ENCODE results near the gene SLIT1.

SLIT1 gene

DNA sequence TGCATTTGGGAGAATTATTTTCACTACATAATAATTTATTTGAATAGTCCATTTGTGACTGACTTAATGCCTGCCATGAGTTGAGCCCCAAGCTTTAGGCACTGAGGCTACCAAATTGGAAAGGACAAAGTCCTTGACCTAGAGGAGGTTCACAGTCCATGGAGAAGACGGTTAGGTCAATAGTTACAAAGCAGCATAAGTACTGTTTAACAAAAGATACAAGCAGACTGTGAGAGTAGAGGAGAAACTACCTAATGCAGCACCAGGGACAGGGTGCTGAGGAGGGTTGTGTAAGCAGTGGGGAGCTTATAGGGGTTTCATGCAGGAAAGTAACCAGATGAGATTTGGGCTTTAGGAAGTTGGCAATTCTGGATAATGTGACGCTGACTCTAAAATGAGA lies 214.4 kb downstream of the SLIT1 start:
- peaks cover 0 to 2% of the 10 kb centered on the region in 2 donors for H3K36me3 ChIP-seq (ENCODE audit: control insufficient read depth in 2 of 2, insufficient read depth in 2 of 2, low read length in 2 of 2)
- no peaks in the 10 kb centered on the region for H3K27me3 ChIP-seq (ENCODE audit: control insufficient read depth in 1 of 2, insufficient read depth in 2 of 2, low read length in 2 of 2)
- no peak overlapping the region for H3K9ac ChIP-seq (ENCODE audit: low read length in 2 of 2)
- no peaks in the 10 kb centered on the region for H3K4me1 ChIP-seq (ENCODE audit: control insufficient read depth, insufficient read depth, low read length)
- no peak overlapping the region for H3K4me3 ChIP-seq (ENCODE audit: low read length in 2 of 2)
- H3K9me3 ChIP-seq (ENCODE audit: control insufficient read depth in 2 of 2, low read length in 2 of 2): no peaks in the 10 kb centered on the region
- no peak overlapping the region for H3K27ac ChIP-seq (ENCODE audit: low read length)

DNA sequence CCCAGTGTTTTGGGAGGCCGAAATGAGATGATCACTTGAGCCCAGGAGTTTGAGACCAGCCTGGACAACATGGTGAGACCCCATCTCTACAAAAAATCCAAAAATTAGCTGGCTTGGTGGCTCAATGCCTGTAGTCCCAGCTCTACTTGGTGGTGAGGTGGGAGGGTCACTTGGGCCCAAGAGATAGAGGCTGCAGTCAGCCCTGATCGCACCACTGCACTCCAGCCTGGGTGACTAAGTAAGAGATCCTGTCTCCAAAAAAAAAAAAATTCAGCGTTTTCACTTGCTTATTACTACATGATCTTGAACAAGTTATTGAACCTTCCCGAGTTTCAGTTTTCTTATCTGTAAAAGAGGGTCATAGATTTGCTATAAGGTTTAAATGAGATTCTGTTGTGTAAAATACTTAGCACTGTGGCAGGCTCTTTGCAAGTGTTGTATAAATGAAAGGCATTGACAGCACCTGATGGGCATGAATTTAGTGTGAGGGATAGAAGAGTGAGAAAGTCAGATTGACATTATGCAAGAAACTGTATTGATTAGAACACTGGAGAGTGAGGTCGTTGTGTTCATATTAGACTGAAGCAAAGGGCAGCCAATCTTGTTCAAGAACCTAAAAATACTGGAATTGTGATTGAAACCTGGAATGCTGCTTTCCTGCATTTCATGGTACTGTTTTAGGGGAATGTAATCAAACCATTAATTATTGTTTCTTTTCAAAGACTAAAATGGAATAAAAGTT lies 216.9 kb downstream of the SLIT1 start:
- no peaks in the 10 kb centered on the region for H3K27me3 ChIP-seq (ENCODE audit: control insufficient read depth in 1 of 2, insufficient read depth in 2 of 2, low read length in 2 of 2)
- H3K9ac ChIP-seq (ENCODE audit: low read length in 2 of 2): no peak overlapping the region
- H3K4me1 ChIP-seq (ENCODE audit: control insufficient read depth, insufficient read depth, low read length): no peaks in the 10 kb centered on the region
- H3K27ac ChIP-seq (ENCODE audit: low read length): no peak overlapping the region
- H3K4me3 ChIP-seq (ENCODE audit: low read length in 2 of 2): no peak overlapping the region
- no peaks in the 10 kb centered on the region for H3K9me3 ChIP-seq (ENCODE audit: control insufficient read depth in 2 of 2, low read length in 2 of 2)
- peaks cover 0 to 2% of the 10 kb centered on the region in 2 donors for H3K36me3 ChIP-seq (ENCODE audit: control insufficient read depth in 2 of 2, insufficient read depth in 2 of 2, low read length in 2 of 2)

DNA sequence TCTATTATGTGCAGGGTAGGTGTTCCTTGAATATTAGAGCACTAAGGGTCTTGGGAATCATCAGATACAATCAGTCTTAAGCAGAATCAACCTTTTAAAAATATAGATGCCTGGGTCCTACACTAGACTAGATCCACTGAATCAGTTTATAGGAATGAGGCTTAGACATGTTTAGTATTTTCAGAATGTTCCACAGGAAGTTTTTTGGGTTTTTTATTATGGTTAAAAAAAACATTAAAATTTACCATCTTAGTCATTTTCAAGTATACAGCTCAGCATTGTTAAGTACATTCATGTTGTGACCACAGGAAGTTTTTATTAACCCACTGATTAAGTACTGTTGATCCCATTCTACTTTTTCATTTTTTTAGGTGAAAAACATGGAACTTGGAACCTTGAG lies 217.9 kb downstream of the SLIT1 start:
- Histone ChIP-seq H3K27ac (ENCODE audit: low read length) (no peak overlapping the region), H3K27me3 (ENCODE audit: control insufficient read depth in 1 of 2, insufficient read depth in 2 of 2, low read length in 2 of 2) (no peaks in the 10 kb centered on the region), H3K9me3 (ENCODE audit: control insufficient read depth in 2 of 2, low read length in 2 of 2) (no peaks in the 10 kb centered on the region), H3K9ac (ENCODE audit: low read length in 2 of 2) (no peak overlapping the region), H3K4me3 (ENCODE audit: low read length in 2 of 2) (no peak overlapping the region), H3K36me3 (ENCODE audit: control insufficient read depth in 2 of 2, insufficient read depth in 2 of 2, low read length in 2 of 2) (peaks cover 0 to 2% of the 10 kb centered on the region in 2 donors), H3K4me1 (ENCODE audit: control insufficient read depth, insufficient read depth, low read length) (no peaks in the 10 kb centered on the region)

DNA sequence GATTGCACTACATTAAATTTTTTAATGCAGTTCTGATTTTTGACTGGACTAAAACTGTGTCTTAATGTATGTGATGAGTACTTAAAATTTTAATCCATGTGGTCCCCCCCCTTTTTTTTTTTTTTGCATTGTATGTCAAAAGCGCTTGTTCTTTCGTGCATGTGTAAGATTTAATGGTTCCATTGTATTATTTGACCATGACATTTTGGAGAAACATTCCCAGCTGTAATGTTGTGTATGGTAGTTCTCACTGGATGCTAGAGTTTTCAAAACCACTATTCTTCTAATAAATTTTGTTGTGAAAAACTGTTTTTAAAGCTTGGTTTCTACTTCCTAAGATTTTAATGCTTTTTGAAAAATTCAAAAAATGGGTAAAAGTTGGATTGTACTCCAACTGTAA lies 221.6 kb downstream of the SLIT1 start:
- Histone ChIP-seq H3K9ac (ENCODE audit: low read length in 2 of 2) (no peak overlapping the region), H3K36me3 (ENCODE audit: control insufficient read depth in 2 of 2, insufficient read depth in 2 of 2, low read length in 2 of 2) (peaks cover 0 to 2% of the 10 kb centered on the region in 2 donors), H3K27ac (ENCODE audit: low read length) (no peak overlapping the region), H3K4me1 (ENCODE audit: control insufficient read depth, insufficient read depth, low read length) (no peaks in the 10 kb centered on the region), H3K27me3 (ENCODE audit: control insufficient read depth in 1 of 2, insufficient read depth in 2 of 2, low read length in 2 of 2) (no peaks in the 10 kb centered on the region), H3K4me3 (ENCODE audit: low read length in 2 of 2) (no peak overlapping the region), H3K9me3 (ENCODE audit: control insufficient read depth in 2 of 2, low read length in 2 of 2) (no peaks in the 10 kb centered on the region)

DNA sequence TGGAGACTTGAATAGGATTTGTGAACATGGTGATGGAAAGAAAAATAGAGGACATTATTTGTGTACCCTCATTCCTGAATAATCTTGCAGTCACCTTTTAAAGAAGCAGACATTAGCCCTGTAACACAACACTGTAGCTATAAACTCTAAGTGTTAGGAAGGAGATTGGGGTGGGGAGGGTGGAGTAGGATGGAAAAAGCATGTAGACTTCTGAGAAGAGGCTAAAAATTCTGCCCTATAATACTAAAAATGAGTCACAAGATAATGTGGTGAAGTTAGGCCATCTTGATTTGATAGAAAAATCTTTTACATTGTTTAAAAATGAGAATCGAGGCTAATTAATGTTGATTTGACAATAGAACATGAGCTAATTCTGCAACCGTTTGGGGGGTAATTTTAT lies 224.9 kb downstream of the SLIT1 start:
- Histone ChIP-seq H3K4me3 (ENCODE audit: low read length in 2 of 2) (no peak overlapping the region), H3K9me3 (ENCODE audit: control insufficient read depth in 2 of 2, low read length in 2 of 2) (no peaks in the 10 kb centered on the region), H3K9ac (ENCODE audit: low read length in 2 of 2) (no peak overlapping the region), H3K4me1 (ENCODE audit: control insufficient read depth, insufficient read depth, low read length) (no peaks in the 10 kb centered on the region), H3K27me3 (ENCODE audit: control insufficient read depth in 1 of 2, insufficient read depth in 2 of 2, low read length in 2 of 2) (no peaks in the 10 kb centered on the region), H3K27ac (ENCODE audit: low read length) (no peak overlapping the region), H3K36me3 (ENCODE audit: control insufficient read depth in 2 of 2, insufficient read depth in 2 of 2, low read length in 2 of 2) (peaks cover 1 to 3% of the 10 kb centered on the region in 2 donors)

DNA sequence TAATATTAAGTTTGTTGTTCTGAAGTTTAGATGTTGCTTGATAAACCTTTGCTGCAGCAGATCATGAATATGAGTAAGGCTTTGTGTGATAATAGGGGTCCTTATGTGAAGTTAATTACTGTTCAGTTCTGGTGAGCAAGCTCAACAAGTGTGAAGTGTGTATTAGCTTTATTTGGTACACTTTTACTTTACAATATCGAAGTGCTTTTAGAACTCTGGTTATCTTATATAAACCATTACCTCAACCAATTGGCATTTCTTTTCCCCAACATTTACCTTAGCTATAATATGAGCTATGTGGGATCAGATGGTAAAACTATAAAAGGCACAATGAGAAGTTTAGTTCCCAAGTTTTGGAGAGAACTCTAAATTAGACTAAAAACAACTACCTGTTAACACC lies 226.0 kb downstream of the SLIT1 start:
- Histone ChIP-seq H3K4me3 (ENCODE audit: low read length in 2 of 2) (no peak overlapping the region), H3K36me3 (ENCODE audit: control insufficient read depth in 2 of 2, insufficient read depth in 2 of 2, low read length in 2 of 2) (peaks cover 10 to 11% of the 10 kb centered on the region in 2 donors), H3K4me1 (ENCODE audit: control insufficient read depth, insufficient read depth, low read length) (no peaks in the 10 kb centered on the region), H3K27me3 (ENCODE audit: control insufficient read depth in 1 of 2, insufficient read depth in 2 of 2, low read length in 2 of 2) (no peaks in the 10 kb centered on the region), H3K9ac (ENCODE audit: low read length in 2 of 2) (no peak overlapping the region), H3K9me3 (ENCODE audit: control insufficient read depth in 2 of 2, low read length in 2 of 2) (no peaks in the 10 kb centered on the region), H3K27ac (ENCODE audit: low read length) (no peak overlapping the region)

DNA sequence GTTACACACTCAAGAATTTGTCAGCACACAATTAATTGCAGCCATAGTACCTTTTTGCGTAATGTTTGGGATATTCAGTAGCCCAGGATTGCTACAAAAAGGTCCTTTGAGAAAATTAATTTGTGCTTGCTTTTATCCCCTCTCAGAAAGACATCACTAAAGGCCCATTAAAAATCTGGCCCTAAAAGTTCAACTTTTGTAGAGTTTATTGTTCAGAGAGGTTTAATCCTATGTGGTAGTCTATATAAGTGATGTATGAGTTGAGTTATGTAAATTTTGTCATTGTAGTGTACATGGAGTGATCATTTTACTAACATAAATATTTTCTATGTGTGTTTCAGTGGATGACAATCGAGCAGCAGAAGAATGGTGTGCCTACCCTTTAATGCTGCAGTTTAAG lies 227.7 kb downstream of the SLIT1 start:
- Histone ChIP-seq H3K27me3 (ENCODE audit: control insufficient read depth in 1 of 2, insufficient read depth in 2 of 2, low read length in 2 of 2) (no peaks in the 10 kb centered on the region), H3K9ac (ENCODE audit: low read length in 2 of 2) (no peak overlapping the region), H3K9me3 (ENCODE audit: control insufficient read depth in 2 of 2, low read length in 2 of 2) (no peaks in the 10 kb centered on the region), H3K4me1 (ENCODE audit: control insufficient read depth, insufficient read depth, low read length) (no peaks in the 10 kb centered on the region), H3K36me3 (ENCODE audit: control insufficient read depth in 2 of 2, insufficient read depth in 2 of 2, low read length in 2 of 2) (peaks cover 10 to 11% of the 10 kb centered on the region in 2 donors), H3K27ac (ENCODE audit: low read length) (no peak overlapping the region), H3K4me3 (ENCODE audit: low read length in 2 of 2) (no peak overlapping the region)

- H3K27ac ChIP-seq (ENCODE audit: low read length): no peak overlapping the region
Observed at GRCh38 chr10:96955794-96956193, 230.0 kb downstream of the SLIT1 start.

GRCh38 chr10:96951954-96952353 lies 233.8 kb downstream of the SLIT1 start:
- Histone ChIP-seq H3K36me3 (ENCODE audit: control insufficient read depth in 2 of 2, insufficient read depth in 2 of 2, low read length in 2 of 2) (peaks cover 10 to 17% of the 10 kb centered on the region in 2 donors), H3K27me3 (ENCODE audit: control insufficient read depth in 1 of 2, insufficient read depth in 2 of 2, low read length in 2 of 2) (no peaks in the 10 kb centered on the region), H3K4me1 (ENCODE audit: control insufficient read depth, insufficient read depth, low read length) (no peaks in the 10 kb centered on the region)

More at GRCh38 chr10:96955794-96956193, 230.0 kb downstream of the SLIT1 start:
- H3K9ac ChIP-seq (ENCODE audit: low read length in 2 of 2): no peak overlapping the region
- no peaks in the 10 kb centered on the region for H3K9me3 ChIP-seq (ENCODE audit: control insufficient read depth in 2 of 2, low read length in 2 of 2)
- H3K4me1 ChIP-seq (ENCODE audit: control insufficient read depth, insufficient read depth, low read length): no peaks in the 10 kb centered on the region
- no peak overlapping the region for H3K4me3 ChIP-seq (ENCODE audit: low read length in 2 of 2)
- H3K27me3 ChIP-seq (ENCODE audit: control insufficient read depth in 1 of 2, insufficient read depth in 2 of 2, low read length in 2 of 2): no peaks in the 10 kb centered on the region
- peaks cover 10 to 17% of the 10 kb centered on the region in 2 donors for H3K36me3 ChIP-seq (ENCODE audit: control insufficient read depth in 2 of 2, insufficient read depth in 2 of 2, low read length in 2 of 2)

GRCh38 chr10:96949039-96949683 lies 236.6 kb downstream of the SLIT1 start:
- H3K36me3 ChIP-seq (ENCODE audit: control insufficient read depth in 2 of 2, insufficient read depth in 2 of 2, low read length in 2 of 2): peaks cover 0 to 6% of the 10 kb centered on the region in 2 donors
- H3K4me1 ChIP-seq (ENCODE audit: control insufficient read depth, insufficient read depth, low read length): no peaks in the 10 kb centered on the region
- H3K4me3 ChIP-seq (ENCODE audit: low read length in 2 of 2): no peak overlapping the region
- no peak overlapping the region for H3K27ac ChIP-seq (ENCODE audit: low read length)
- H3K9me3 ChIP-seq (ENCODE audit: control insufficient read depth in 2 of 2, low read length in 2 of 2): no peaks in the 10 kb centered on the region
- no peak overlapping the region for H3K9ac ChIP-seq (ENCODE audit: low read length in 2 of 2)
- no peaks in the 10 kb centered on the region for H3K27me3 ChIP-seq (ENCODE audit: control insufficient read depth in 1 of 2, insufficient read depth in 2 of 2, low read length in 2 of 2)

More at GRCh38 chr10:96951954-96952353, 233.8 kb downstream of the SLIT1 start:
- Histone ChIP-seq H3K9ac (ENCODE audit: low read length in 2 of 2) (no peak overlapping the region), H3K27ac (ENCODE audit: low read length) (no peak overlapping the region), H3K9me3 (ENCODE audit: control insufficient read depth in 2 of 2, low read length in 2 of 2) (no peaks in the 10 kb centered on the region), H3K4me3 (ENCODE audit: low read length in 2 of 2) (no peak overlapping the region)

Measured in stomach smooth muscle (tissue), 2 donors.